HG03354 (cell line): Measurements from ENCODE around the gene GRB10.

Source experiments
- ATAC-seq: cut with Tn5 transposase; IDR thresholded peaks from one replicate; pipeline ENCODE4 v1.9.1; 2021; ENCODE audit warnings: mild to moderate bottlenecking; ENCODE audit not compliant: unreplicated experiment, poor library complexity, severe bottlenecking

Gene GRB10

GRCh38 chr7:50805447-50806125 is 22.9 kb upstream of the GRB10 start:
- ATAC-seq = no peak

GRCh38 chr7:50803359-50804337 is 21.0 kb upstream of the GRB10 start:
- no peak for ATAC-seq

GRCh38 chr7:50801907-50802306 is 19.2 kb upstream of the GRB10 start:
- no peak for ATAC-seq

GRCh38 chr7:50799873-50800272 is 17.2 kb upstream of the GRB10 start:
- ATAC-seq = no peak

GRCh38 chr7:50798126-50798525 is 15.4 kb upstream of the GRB10 start:
- no peak for ATAC-seq

- ATAC-seq = no peak
Measured at GRCh38 chr7:50795831-50796230, 13.1 kb upstream of the GRB10 start.

GRCh38 chr7:50795253-50795652 is 12.6 kb upstream of the GRB10 start:
- no peak for ATAC-seq

GRCh38 chr7:50793947-50794570 is 11.4 kb upstream of the GRB10 start:
- ATAC-seq = no peak

GRCh38 chr7:50793120-50793946 is 10.6 kb upstream of the GRB10 start:
- ATAC-seq = no peak

GRCh38 chr7:50792342-50793119 is 9.8 kb upstream of the GRB10 start:
- ATAC-seq = no peak

- ATAC-seq = no peak
Measured at GRCh38 chr7:50791938-50792341, 9.2 kb upstream of the GRB10 start.

- ATAC-seq = no peak
Measured at GRCh38 chr7:50791363-50791937, 8.8 kb upstream of the GRB10 start.

GRCh38 chr7:50790381-50790780 is 7.7 kb upstream of the GRB10 start:
- no peak for ATAC-seq

GRCh38 chr7:50788382-50788781 is 5.7 kb upstream of the GRB10 start:
- ATAC-seq = no peak

- ATAC-seq = no peak
Measured at GRCh38 chr7:50787825-50788224, 5.1 kb upstream of the GRB10 start.

- no peak for ATAC-seq
Measured at GRCh38 chr7:50785346-50785745, 2.6 kb upstream of the GRB10 start.

GRCh38 chr7:50783801-50784507 is 1.3 kb upstream of the GRB10 start:
- ATAC-seq = no peak

GRCh38 chr7:50783303-50783702 is 607 bp upstream of the GRB10 start:
- no peak for ATAC-seq
